ENCODE data around the gene MFGE8. TPM values are rescaled to one million over a fixed set of nuclear protein-coding genes. Genes with fewer than 3 reads are reported as not detected.

MFGE8 gene
- polyA plus RNA-seq, 1 of the 3 experiments (the other 2 are of a cell fraction) = 247 TPM

GRCh38 chr15:88949734-88950400 lies 36.7 kb upstream of the MFGE8 start (continued):
- TF ChIP-seq REST (IDR thresholded peaks at IDR 0.05; ENCODE audit: low read depth, low read length) = no peak
- no peak for TF ChIP-seq GATA2 (CRISPR knock-in tag; IDR thresholded peaks at IDR 0.05)
- TF ChIP-seq EZH2phosphoT487 (IDR thresholded peaks at IDR 0.05; ENCODE audit: borderline replicate concordance, low read depth) = no peak
- TF ChIP-seq RCOR1 (IDR thresholded peaks at IDR 0.05; ENCODE audit: low read length) = no peak
- TF ChIP-seq FOXJ3 (CRISPR knock-in tag; IDR thresholded peaks at IDR 0.05) = no peak
- TF ChIP-seq TEAD4 (IDR thresholded peaks at IDR 0.05; ENCODE audit: borderline replicate concordance, insufficient read depth) = no peak
- no peak for TF ChIP-seq SIN3A (IDR thresholded peaks at IDR 0.05; ENCODE audit: borderline replicate concordance, low read depth, low read length)

DNA sequence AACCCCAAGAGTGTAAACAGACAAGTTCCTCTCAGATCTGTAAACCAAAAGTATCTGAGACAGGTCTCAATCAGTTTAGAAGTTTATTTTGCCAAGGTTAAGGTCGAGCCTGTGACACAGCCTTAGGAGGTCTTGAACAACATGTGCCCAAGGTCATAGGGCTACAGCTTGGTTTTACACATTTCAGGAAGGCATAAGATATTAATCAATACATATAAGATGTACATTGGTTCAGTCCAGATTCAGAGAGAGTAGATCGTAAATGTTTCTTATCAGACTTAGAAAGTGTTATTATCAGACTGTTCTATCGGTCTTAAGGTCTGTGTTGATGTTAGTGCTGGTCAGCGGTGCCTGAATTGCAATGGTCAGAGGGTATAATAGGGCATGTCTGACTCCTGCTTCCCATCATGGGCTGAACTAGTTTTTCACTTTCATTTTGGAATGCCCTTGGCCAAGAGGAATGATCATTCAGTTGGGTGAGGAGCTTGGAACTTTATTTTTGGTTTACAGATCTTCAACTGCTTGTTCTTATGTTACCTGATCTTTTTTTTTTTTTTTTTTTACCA lies 27.0 kb upstream of the MFGE8 start:
- Histone ChIP-seq H3K4me3 (ENCODE audit: low read depth in 2 of 2, low read length in 1 of 2) (no peak overlapping the region), H4K20me1 (ENCODE audit: insufficient read depth) (no peaks in the 10 kb centered on the region), H3K4me2 (no peak overlapping the region), H3K27me3 (ENCODE audit: insufficient read depth) (no peaks in the 10 kb centered on the region), H3K9ac (no peak overlapping the region), H3K9me3 (no peaks in the 10 kb centered on the region), H3K27ac (ENCODE audit: low read depth in 2 of 2, low read length in 1 of 2) (no peak overlapping the region), H3F3A (replicated peaks; ENCODE audit: insufficient read depth) (no peaks in the 10 kb centered on the region), H3K4me1 (ENCODE audit: control insufficient read depth in 1 of 2, insufficient read depth in 2 of 2, low read depth in 1 of 2, low read length in 1 of 2) (no peaks in the 10 kb centered on the region), H3K9me2 (no peaks in the 10 kb centered on the region), H3K79me2 (ENCODE audit: insufficient read depth) (no peaks in the 10 kb centered on the region), H2AFZ (ENCODE audit: low read depth) (no peak overlapping the region), H3K36me3 (replicated peaks in 1 of 2; ENCODE audit: control insufficient read depth in 1 of 2, insufficient read depth in 2 of 2, low read length in 1 of 2) (no peaks in the 10 kb centered on the region)
- ChIA-PET CTCF (interaction anchor here (2.5 kb wide), 1 partner anchor 35 kb away, joined by 10 read pairs; no protein-coding TSS in a partner anchor), POLR2A (no interaction called here)
- DNase-seq = no peak
- WGBS (ENCODE audit: low lambda C conversion rate) = 62% methylated on average over 4 of the region's 4 CpGs
- no peak for TF ChIP-seq FOSL2 (IDR thresholded peaks at IDR 0.05; ENCODE audit: borderline replicate concordance, low read depth)
- no peak for TF ChIP-seq POLR2AphosphoS5 (IDR thresholded peaks at IDR 0.05; ENCODE audit: low read depth, low read length)
- no peak for TF ChIP-seq MAX (IDR thresholded peaks at IDR 0.05; ENCODE audit: low read depth)
- TF ChIP-seq, protein P1, sequence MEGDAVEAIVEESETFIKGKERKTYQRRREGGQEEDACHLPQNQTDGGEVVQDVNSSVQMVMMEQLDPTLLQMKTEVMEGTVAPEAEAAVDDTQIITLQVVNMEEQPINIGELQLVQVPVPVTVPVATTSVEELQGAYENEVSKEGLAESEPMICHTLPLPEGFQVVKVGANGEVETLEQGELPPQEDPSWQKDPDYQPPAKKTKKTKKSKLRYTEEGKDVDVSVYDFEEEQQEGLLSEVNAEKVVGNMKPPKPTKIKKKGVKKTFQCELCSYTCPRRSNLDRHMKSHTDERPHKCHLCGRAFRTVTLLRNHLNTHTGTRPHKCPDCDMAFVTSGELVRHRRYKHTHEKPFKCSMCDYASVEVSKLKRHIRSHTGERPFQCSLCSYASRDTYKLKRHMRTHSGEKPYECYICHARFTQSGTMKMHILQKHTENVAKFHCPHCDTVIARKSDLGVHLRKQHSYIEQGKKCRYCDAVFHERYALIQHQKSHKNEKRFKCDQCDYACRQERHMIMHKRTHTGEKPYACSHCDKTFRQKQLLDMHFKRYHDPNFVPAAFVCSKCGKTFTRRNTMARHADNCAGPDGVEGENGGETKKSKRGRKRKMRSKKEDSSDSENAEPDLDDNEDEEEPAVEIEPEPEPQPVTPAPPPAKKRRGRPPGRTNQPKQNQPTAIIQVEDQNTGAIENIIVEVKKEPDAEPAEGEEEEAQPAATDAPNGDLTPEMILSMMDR (IDR thresholded peaks at IDR 0.05) = no peak
- TF ChIP-seq NRF1 (IDR thresholded peaks at IDR 0.05; ENCODE audit: low read depth, low read length) = no peak

Measured in SK-N-SH (cell line).